NCI-H2107 treated with DMSO at 0.1 percent for 48 hours (cell line): ENCODE results near the gene PRR13.
"Not testable (repeated sequence)": the region's sequence is repeated elsewhere in the genome, so short reads cannot be mapped to it uniquely, and the experiment has no call there.

ENCODE experiments used
- DNase-seq: peaks from one replicate; lab custom pipeline; 2025; ENCODE audit not compliant: unreplicated experiment; lab: John Stamatoyannopoulos, UW

PRR13 gene

DNA sequence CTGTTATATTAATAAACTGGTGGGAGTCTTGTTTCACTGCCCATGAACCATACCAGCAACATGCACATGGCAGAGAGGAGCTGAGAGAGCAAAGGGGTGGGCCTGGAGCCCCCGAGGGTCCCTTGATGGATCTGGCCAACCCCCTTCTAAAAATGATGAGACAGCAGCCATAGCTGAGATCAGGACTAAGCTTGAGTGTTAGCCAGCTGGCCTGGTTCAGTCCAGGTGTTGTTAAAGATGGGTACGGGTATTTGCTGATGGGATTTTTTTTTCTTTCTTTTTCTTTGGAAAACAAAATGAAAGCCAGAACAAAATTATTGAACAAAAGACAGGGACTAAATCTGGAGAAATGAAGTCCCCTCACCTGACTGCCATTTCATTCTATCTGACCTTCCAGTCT lies 26.3 kb downstream of the PRR13 start:
- DNase-seq, result no peak

DNA sequence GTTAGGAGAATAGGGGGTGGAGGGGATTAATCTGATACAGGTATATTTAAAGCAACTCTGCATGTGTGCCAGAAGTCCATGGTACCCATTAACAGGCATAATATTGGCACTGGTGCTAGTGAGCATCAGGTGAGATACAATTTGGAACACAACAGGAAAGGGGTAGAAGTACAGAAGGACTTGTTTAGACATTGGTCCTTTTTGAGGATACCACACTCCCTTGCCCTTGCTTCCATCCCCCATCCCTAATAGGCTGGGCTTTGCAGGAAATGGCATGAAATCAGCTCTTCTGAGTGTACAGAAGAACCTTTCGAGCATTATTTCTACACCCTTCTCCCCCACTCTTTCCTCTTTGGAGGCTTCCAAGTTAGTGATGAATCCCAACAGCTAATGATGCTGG lies 26.7 kb downstream of the PRR13 start:
- no peak for DNase-seq

DNA sequence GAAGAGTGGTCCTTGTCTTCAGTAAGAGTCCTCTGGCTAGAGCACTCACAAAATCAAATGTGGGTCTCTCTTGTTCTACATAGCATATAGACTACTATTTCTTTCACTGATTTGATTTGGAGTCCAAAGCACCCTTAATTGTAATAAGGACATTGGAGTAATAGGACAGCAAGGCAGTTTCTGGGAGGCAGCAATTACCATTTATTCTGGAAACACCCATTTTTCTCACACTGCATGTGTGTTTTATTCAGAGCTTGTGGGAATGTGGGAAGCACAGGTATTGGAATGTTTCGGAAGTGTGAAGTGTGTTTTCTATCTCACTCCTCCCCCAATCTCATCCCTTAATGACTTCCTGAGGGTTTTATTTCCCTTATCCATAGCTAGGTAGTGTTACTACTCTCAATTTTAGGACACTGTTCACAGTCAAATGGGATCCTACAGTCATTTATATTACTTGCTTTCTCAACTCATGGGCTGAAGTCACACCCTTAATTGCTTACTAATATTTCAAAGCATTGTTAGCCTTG lies 30.6 kb downstream of the PRR13 start:
- DNase-seq, result no peak

DNA sequence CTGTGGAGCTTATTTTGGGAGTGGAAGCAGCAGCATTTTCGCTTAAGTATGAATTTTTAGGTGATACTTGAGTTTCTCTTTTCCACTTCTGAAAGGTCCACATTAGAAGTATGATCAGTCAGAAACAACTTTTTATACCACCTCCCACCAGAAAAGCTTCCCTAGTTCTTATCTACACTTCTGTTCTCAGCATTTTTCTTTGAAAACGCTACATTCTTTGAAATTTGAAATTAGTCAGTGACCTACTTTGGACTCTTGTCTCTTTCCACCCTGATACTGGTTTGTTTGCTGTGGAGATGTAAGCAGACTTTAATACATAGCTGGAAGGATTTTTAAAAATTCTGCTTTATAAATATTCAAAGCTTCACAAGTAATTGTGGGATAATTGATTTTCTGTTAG lies 32.5 kb downstream of the PRR13 start:
- no peak for DNase-seq

DNA sequence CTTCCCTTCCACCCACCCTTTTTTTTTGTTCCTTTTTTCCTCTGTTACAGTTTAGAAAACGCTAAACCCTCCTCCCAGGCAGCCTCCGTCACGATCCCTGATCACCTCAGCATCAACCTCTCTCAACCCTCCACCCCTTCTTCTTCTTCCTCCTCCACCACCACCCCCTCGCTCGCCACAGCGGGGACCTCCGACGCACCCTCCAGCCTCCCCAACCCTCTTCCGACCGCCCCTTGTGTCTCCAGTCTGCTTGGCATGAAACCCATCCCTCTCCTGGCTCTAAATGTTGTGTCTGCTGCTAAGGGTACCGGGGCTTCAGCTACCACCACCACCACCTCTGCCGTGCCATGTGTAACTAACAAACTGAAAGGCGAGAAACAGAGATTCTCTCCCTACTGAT lies 33.3 kb downstream of the PRR13 start:
- no peak for DNase-seq

DNA sequence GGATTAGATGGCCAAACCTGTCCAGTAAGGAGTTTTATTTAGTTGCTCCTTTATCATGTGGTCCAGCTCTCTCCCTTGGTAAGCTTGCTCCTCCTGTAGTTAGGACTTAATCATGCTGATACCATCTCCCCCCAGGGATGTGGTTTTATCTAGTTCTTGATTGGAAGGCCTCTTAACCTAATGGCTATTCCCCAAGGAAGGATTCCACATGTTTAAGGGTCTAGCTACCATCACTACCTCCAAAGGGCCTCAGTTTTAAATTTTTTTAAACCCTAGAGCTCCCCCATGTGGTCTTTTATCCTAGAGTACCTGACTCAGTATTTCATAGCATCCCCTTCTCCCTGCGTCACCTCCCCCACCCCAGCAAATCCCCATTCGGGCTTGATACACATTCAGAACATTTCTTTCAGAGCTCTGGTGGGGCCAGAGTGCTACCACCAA lies 35.3 kb downstream of the PRR13 start:
- no peak for DNase-seq

DNA sequence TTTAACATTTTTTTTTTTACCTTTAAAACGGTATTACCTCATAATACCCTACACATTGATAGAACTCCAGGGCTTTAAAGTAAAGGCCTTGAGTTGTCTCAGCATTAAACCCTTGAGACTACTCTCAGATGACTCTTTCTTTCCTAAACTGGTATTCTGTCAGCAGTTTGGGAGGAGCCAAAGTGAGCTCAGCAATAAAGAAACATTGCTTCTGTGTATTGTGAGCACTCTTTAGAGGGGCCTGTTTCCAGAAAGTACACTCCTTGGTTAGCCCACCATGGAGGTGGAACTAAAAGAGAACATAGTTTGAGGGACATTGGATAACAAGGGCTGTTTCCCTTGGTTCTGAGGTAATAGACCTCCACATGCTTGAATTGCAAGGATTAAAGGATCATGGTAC lies 37.3 kb downstream of the PRR13 start:
- DNase-seq, result no peak

DNA sequence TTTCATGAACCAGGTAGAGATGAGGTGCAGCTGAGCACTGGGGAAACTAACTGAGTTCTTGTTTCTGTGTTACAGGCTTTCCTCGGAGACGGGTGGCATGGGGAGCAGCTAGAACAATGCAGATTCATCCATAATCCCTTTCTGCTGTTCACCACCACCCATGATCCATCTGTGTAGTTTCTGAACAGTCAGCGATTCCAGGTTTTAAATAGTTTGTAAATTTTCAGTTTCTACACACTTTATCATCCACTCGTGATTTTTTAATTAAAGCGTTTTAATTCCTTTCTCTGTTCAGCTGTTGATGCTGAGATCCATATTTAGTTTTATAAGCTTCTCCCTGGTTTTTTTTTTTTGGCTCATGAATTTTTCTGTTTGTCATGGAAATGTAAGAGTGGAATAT lies 37.8 kb downstream of the PRR13 start:
- DNase-seq, result no peak

DNA sequence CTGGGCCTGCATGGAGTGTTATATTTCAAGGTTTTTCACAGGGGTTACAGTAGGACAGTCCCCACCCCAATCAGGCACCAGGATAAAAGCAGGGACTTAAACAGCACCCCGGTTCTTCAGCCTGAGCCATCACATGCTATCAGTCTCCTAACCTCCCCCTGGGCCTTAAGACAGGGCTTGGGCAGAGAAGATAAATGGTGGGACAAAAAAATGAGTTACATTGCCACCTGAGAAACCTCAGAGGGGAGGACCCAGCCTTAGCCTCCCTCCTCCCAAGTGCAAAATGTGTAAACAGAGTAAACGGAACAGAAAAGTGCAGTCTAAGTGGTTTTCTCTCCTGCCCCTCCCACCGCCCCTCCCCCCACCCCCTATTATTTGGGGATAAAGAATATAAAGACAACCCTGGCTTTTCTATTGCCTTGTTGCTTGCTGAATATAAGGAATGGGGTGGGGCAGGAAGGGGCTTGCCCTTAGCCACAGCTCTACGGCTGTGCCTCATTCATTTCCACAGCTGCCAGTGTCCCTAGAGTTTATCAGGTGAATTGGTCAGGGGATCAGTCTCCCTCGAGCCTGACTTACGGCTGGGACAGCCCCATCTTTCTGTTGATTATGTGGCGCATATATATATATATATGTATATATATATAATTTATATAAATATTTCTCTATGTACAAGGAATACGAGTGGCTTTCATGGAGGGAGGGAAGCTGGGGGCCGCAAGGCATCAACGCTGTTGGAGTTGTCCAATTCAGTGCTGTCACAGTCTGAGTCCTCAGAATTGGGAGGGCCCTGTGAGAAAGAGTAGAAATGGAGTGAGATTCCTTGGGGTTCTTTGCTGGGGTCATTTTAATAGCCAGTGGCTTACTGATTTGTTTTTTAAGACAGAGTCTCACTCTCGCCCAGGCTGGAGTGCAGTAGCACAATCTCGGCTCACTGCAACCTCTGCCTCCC lies 39.2 kb downstream of the PRR13 start:
- no peak for DNase-seq

DNA sequence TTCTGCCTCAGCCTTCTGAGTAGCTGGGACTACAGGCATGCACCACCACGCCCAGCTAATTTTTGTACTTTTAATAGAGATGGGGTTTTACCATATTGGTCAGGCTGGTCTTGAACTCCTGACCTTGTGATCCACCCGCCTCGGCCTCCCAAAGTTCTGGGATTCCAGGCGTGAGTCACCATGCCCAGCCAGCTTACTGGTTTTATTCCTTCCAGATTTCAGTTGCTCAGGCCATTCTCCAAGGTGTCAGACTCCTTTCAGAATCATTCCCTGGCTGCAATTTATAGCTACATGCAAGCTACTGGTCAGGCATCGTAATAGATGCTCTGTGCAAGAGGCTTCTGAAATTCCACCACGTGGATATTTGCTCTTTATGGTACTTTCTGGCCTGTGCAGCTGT lies 39.9 kb downstream of the PRR13 start:
- DNase-seq, result not testable (repeated sequence)

DNA sequence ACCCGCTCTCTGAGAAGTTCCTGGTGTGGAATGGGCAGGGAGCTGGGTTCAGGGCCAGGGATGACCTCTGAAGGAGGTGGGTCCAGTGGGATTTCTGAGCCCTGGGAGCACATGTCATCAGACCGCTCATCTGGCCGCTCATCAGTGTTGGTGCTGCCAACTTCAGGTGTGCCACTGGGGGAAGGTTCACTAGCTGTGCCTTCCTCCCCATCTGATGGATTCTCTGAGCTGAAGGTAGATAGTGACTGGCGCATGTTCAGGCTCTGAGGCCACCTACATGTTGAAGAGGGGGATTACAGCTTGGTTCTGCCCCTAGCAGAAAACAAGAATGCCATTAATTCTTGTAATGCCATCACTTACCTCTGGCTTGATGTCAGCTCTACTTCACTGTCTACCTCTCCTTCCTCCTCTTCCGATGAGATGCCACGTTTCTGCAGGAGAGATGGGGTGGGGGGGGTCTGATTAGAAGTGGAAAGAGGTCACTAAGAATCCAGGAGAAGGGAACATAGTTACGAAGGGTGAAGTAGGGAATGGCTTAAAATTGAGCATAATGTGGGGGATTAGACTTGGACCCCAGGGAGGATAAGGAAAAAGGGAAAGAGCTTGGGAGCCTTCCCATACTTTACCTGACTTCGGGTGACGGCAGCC lies 40.5 kb downstream of the PRR13 start:
- DNase-seq, result no peak

DNA sequence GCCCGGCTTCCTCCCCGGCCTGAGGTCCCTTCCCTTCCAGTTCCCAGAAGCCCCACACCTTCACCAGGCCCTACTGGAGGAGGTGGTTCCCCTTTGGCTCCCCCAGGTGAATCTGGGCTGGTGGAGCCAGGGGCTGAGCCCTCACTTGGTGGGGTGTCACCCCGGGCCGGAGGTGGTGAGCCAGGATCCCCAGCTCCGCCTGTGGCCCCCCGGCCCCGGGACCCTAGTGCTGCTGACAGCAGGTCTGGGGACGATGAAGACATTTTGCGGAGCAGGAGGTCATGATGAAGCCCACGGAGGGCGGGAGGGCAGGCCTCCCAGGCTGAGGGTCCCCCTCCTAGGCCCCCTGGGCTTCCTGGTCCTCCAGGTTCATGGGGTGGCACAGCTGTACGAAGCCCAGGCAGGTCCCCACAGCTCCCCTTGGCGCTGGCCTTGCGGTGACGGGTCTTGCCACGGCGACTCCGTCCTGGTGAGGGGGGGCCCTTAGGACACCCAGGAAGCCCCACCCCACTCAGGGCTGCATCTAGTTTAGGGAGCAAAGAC lies 41.2 kb downstream of the PRR13 start:
- no peak for DNase-seq

DNA sequence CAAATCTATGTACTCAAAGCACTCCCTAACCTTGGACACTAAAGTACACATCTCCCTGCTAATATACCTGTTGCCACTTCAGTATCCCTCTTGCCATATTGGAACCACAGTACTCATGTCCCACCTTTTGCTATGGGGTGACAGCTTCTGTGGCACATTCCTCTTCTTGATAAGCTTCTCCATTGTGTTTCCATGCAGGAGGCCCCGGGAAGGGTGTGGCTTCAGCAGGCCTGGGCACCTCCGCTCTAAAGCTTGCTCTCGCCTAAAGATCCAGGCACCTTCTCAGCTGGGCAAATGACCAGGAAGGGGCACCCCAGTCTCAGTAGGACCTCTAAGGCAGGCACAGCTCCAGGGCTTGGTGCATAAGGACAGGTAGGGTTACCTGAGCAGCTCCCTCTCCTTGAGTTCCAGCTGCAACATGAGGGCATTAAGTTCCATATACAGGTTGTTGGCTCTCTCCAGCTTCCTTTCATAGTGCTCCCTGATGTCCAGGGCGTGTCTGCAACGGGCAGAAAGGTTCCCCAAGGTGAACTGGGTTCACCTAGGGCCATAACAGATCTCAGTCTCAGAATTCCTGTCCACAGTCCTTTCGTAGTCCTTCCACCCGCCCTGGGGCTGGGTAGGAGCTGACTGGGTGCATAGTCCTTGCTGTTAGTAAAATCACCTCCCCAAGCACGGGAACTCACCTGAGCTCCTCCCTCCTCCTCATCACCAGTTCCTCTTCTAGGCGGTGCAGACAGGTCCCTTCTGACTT lies 41.9 kb downstream of the PRR13 start:
- no peak for DNase-seq

DNA sequence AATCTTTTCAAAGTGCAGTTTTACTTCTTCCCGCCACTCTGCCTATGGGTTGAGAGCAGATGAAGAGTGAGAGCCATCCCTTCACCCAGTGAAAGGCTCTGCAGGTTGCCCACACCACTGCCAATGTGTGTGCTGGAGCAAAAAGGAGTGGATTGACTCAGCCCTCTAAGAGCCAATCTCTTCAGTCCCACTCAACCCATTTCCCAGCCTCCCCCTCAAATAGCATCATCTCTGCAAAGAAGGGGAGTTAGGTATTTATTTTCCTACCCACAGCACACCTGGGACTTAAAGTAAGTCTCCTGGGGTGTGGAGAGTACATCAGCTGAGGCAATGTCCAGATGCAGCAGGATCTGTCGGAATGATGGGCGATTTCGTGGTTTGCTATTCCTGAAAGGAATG lies 42.4 kb downstream of the PRR13 start:
- DNase-seq, result no peak

DNA sequence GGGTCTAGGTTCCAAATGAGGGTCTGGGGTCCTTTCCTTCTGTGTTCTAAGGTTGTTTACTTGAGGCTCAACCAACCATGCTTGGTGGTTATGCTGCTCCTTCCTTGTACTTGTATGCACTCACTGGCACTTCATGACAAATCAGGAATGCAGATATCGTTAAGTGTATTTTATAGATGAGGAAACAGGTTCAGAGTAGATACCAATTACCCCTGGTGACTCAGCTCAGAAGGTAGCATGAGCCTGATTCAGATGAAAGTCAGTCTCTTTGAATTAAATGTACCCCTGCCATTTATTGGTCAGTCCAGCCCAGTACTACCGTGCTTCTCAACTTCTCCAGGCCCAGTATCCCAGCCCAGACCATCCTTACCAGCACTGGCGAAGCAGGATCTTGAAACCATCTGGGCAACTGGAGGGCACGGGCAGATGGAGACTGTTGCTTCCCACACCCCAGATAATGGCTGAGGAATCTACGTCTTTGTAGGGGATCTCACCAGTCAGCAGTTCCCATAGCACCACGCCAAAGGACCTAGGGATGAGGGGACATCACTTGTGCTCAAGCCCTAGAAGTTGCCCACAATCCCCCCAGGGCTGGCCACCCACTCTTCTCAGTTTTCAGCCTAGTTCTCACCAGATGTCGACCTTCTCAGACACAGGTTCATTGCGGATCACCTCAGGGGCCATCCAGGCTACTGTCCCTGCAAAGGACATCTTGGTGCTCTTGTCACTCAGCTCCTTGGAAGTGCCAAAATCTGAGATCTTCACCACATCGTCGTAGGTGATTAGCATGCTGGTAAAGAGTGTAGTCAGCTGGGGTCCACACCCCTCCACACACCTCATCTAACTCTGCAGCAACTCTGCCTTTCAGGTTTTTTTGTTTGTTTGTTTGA lies 43.4 kb downstream of the PRR13 start:
- DNase-seq, result no peak

DNA sequence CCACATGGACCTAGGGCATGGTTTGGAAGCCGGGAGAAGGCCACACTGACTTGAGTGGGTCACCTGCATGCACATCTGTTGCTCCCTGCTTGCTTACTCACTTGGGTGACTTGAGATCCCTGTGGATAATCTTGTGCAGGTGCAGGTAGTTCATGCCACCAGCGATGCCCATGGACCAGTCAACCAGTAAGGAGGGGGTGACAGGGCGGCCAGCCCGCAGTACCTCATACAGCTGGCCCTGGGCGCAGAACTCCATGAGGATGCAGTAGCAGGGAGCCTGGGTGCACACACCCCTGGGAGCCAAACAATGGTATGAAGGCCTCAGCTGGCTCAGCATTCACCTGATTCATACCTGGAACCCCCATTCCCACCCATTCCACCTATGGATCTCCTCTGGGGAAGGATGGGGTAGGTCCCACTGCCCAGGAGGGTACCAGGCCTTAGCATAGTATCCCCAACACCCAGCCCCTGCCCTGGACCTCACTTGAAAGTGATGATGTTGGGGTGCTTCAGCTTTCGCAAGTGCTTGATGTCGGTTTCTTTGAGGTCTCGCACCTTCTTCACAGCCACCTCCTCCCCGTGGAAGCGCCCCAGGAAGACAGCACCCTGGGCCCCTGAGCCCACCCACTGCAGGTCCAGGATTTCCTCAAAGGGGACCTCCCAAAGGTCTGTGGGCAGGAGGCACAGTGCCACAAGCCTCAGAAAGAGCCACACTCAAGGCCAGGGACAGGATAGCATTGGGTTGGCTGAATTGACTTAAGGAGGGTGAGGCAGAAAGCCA lies 44.6 kb downstream of the PRR13 start:
- no peak for DNase-seq

DNA sequence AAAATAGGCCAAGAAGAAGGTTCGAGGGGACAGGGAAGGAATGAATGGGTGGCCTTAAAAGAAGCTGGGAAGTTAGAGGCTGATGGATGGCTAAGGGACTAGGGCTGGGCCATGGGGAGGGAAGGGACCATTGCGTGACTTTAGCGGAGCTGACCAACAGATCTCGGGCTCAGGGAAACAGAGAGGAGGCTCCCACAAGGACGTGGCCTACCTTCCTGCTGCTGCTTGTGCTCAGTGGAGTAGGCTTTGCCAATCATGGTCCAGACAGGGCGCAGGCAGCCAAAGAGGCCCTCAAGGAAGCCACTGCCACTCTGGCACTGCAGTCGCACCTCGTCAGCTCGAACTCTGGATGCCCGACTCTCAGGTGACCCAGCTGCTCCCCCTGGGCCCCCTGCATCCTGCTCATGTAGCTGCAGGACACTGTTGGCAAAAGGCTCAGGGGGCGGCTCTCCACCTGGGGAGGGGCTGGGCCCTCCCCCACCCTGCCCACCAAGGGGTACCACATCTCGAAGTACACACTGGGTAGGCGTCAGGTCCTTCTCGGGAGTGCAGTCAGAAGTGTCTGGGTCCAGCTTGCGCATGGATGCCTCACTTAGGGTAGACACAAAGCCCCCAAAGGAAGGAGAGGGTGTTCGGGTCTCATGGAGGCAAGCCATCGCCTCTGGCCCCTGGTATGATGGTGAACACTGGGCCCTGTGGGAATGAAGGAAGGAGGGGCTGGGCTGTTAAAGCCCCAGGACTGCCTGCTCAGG lies 45.4 kb downstream of the PRR13 start:
- DNase-seq, result no peak

DNA sequence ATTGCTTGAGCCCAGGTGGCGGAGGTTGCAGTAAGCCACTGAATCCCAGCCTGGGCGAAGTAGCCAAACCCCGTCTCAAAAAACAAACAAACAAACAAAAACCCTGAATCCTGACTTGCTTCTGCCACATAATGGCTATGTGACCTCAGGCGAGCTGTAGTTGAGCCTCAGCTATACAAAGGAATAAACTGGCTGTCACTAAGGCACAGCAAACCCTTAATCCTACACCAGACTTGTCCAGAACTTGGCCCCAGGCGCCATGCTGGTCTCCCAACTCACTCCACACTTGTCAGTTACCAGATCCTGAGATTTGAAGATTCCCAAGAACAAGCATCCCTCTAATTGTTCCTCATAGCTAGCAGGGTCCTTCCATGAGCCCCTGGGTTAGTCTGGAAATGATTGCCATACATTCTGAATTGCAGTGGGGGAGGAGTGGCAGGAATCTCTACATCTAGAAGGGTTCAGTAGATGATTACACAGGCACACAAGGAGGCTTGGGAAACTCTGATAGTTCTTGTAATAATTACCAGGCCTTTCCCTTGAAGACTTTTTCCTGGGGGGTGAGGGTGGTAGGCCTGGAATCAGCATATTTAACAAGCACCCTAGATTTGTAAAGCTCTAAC lies 47.8 kb downstream of the PRR13 start:
- DNase-seq, result no peak
